Measurements from ENCODE around the gene DLEC1.
"Not testable (repeated sequence)": the region's sequence is repeated elsewhere in the genome, so short reads cannot be mapped to it uniquely, and the experiment has no call there.

DLEC1 gene

DNA sequence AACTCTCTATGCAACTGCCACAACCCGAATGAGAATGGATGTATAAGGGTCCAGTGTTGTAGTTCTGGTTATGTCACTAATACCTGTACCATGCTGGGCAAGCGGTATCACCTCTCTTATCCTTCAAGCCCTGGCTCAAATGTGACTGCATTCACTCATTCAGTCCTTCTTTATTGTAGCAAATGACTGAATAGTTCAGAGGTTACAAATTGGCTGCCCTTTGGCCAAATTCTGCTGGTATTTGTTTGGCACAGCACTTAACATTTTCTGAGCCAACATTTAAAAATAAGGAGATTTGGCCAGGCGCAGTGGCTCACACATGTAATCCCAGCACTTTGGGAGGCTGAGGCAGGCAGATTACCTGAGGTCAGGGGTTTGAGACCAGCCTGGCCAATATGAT is 47.5 kb downstream of the DLEC1 start:
- Mint-ChIP-seq H3K36me3 (ENCODE audit: insufficient read depth) (peaks cover 26% of the 10 kb centered on the region), H3K4me3 (no peak overlapping the region), H3K9me3 (peaks cover 8% of the 10 kb centered on the region), H3K27me3 (no peaks in the 10 kb centered on the region), H3K4me1 (peaks cover 7% of the 10 kb centered on the region), H3K27ac (ENCODE audit: low read depth) (no peak overlapping the region)
- DNase-seq (ENCODE audit: low spot score in 2 of 2) (no peak), ATAC-seq (replicated peaks; ENCODE audit: extremely low read depth, poor library complexity, severe bottlenecking) (no peak)

DNA sequence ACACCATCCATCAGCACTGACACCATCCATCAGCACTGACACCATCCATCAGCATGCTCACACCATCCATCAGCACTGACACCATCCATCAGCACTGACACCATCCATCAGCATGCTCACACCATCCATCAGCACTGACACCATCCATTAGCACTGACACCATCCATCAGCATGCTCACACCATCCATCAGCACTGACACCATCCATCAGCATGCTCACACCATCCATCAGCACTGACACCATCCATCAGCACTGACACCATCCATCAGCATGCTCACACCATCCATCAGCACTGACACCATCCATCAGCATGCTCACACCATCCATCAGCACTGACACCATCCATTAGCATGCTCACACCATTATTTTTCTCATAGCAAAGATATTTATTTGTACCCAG is 48.3 kb downstream of the DLEC1 start:
- not testable (repeated sequence) for H3K9me3 Mint-ChIP-seq; ATAC-seq (replicated peaks; ENCODE audit: extremely low read depth, poor library complexity, severe bottlenecking); H3K4me3 Mint-ChIP-seq; H3K4me1 Mint-ChIP-seq; DNase-seq (ENCODE audit: low spot score in 2 of 2); H3K27me3 Mint-ChIP-seq; H3K27ac Mint-ChIP-seq (ENCODE audit: low read depth)
- H3K36me3 Mint-ChIP-seq (ENCODE audit: insufficient read depth): peaks cover 26% of the 10 kb centered on the region

DNA sequence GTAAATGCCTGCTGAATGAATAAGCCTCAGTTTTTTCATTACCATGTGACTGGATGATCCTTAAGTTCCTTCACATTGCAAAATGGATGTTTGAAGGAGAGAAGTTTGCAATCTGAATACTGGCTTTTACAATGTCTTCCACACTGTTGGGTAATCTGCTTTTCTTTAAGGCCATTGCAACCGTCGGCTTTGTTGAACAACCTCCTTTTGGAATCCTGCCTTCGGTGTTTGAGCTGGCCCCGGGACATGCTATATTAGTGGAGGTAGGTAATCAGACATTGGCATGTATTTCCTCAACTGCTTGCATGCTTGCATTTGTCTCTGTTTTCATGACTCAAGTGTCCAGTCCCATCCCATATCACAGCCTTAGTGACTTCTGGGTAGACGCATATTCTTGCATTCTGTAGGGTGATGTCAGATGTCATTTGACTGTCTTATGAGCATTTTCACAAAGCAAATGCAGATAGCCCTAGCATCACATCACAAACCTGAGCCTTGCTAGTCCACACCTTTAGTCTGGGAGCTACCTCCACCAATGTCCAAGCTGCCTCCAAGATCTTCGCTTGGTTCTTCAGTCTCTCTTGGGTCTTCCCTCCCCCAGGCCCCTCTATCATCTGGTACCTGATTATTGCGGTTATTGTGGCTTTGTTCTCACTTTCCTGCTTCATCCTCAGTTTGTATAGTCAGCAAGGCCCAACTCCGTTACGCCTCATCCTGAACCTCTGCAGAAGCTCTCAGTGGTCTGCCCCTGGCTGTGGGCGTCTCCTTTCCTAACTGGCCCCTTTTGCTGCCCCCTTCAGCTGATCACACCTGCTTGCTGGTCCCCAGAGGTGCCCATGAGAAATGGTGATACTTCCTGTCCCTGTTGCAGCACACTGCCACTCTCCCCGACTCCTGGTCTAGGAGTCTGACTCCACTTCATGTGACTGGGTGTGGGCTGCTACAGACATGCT is 49.4 kb downstream of the DLEC1 start:
- H3K9me3 Mint-ChIP-seq: peaks cover 8% of the 10 kb centered on the region
- peaks cover 16% of the 10 kb centered on the region for H3K36me3 Mint-ChIP-seq (ENCODE audit: insufficient read depth)
- H3K4me1 Mint-ChIP-seq: peaks cover 7% of the 10 kb centered on the region
- ATAC-seq (replicated peaks; ENCODE audit: extremely low read depth, poor library complexity, severe bottlenecking): no peak
- DNase-seq (ENCODE audit: low spot score in 2 of 2): no peak
- no peak overlapping the region for H3K27ac Mint-ChIP-seq (ENCODE audit: low read depth)
- H3K4me3 Mint-ChIP-seq: no peak overlapping the region
- no peaks in the 10 kb centered on the region for H3K27me3 Mint-ChIP-seq

DNA sequence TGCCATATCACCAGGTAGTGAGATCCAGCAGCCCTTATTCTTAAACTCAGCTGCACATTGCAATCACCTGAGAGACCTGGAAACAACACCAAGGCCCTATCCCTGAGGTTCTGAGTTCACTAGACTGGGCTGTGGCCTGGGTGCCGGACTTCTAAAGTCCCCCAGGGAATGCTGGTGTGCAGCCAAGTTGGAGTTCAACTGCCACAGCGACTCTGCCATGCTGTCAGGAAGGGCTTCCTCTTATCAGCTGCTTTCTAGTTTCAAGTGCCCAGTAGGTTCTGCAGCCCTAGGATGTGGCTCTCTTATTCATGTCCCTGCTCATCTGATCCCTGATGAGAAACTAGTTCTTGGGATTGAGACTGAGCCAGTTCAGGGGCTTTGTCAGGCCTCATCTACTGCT is 50.2 kb downstream of the DLEC1 start:
- Mint-ChIP-seq H3K4me1 (peaks cover 7% of the 10 kb centered on the region), H3K9me3 (peaks cover 5% of the 10 kb centered on the region), H3K27ac (ENCODE audit: low read depth) (no peak overlapping the region), H3K36me3 (ENCODE audit: insufficient read depth) (peaks cover 9% of the 10 kb centered on the region), H3K27me3 (no peaks in the 10 kb centered on the region), H3K4me3 (no peak overlapping the region)
- no peak for DNase-seq (ENCODE audit: low spot score in 2 of 2)
- no peak for ATAC-seq (replicated peaks; ENCODE audit: extremely low read depth, poor library complexity, severe bottlenecking)

DNA sequence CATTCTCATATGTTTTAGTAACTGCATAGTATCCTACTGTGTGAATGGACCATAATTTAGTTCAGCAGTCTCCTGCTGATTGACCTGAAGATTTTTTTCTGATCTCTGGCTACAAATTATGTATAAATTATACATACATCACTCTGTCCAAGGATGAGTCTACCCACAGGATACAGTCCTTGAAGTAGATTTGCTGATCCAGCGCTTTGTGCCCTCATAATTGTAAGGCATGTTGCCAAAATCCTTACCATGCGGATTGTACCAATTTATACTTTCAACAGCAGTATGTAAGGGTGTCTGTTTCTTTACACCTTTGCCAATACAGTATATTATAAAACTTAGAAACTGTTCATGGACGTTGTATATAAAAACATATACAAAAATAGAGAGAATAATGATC is 51.4 kb downstream of the DLEC1 start:
- Mint-ChIP-seq H3K4me3 (no peak overlapping the region), H3K27ac (ENCODE audit: low read depth) (no peak overlapping the region), H3K9me3 (no peaks in the 10 kb centered on the region), H3K4me1 (no peaks in the 10 kb centered on the region), H3K27me3 (no peaks in the 10 kb centered on the region), H3K36me3 (ENCODE audit: insufficient read depth) (peaks cover 2% of the 10 kb centered on the region)
- ATAC-seq (replicated peaks; ENCODE audit: extremely low read depth, poor library complexity, severe bottlenecking) (no peak), DNase-seq (ENCODE audit: low spot score in 2 of 2) (no peak)

DNA sequence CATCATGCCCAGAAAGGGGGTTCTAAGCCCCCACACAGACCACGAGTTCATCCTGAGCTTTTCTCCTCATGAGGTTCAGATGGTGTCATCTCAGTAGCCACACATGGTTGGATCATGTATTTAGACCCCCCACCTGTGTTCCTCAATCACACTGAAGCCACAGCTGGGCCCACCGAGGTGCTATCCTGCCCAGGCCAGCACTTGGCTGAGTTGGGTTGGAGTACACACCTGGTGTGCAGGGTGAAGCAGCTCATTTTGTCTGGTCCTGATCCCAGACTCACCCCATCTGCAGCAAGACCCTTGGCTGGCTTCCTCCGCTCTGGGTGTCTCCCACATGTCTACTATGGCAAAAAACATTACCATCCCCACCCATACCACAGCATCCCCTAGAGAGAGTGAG is 56.0 kb downstream of the DLEC1 start:
- no peak for DNase-seq (ENCODE audit: low spot score in 2 of 2)
- Mint-ChIP-seq H3K27ac (ENCODE audit: low read depth) (no peak overlapping the region), H3K4me3 (no peak overlapping the region), H3K9me3 (no peaks in the 10 kb centered on the region), H3K27me3 (peaks cover 27% of the 10 kb centered on the region), H3K36me3 (ENCODE audit: insufficient read depth) (peaks cover 2% of the 10 kb centered on the region), H3K4me1 (no peaks in the 10 kb centered on the region)
- ATAC-seq (replicated peaks; ENCODE audit: extremely low read depth, poor library complexity, severe bottlenecking): no peak

DNA sequence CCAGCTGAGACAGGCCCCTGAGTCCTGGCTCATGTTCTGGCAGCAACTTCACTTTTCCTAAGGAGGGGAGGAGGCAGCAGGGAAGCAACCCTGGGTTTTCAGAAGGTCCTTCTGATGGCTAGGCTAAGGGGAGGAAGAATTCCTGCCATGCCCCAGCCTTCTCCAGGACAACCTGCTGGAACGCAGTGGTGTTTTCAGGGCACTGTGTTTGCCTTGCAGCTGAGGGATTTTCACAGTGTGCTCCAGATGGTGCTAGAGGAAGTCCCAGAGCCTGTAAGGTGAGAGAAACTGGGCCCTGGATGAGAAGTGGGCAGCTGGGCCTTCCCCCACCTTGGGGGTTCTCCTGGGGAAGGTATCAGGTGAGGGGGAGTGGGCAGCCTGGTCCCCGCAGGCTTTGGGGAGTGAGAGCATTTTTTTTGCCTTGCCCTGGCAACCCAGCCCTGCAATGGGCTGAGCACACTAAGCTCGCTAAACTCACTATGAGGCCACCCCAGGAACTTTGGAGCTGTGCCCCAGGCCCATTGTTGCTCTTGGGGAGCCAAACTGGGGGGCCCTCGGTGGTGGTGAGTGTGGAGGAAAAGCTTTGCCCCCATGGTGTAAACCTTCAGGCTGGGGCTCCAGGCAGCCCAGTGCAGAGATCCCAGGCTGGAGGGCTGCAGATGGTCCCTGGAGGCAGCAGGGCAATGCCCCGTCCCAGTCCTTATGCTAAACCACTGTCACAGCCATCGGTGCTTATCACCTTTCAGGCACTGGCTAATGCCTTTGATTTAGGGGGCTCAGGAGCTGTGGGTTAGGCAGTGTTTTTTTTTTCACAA is 56.9 kb downstream of the DLEC1 start:
- DNase-seq (ENCODE audit: low spot score in 2 of 2) (no peak), ATAC-seq (replicated peaks; ENCODE audit: extremely low read depth, poor library complexity, severe bottlenecking) (no peak)
- Mint-ChIP-seq H3K9me3 (no peaks in the 10 kb centered on the region), H3K36me3 (ENCODE audit: insufficient read depth) (peaks cover 2% of the 10 kb centered on the region), H3K27me3 (peaks cover 30% of the 10 kb centered on the region), H3K4me1 (no peaks in the 10 kb centered on the region), H3K27ac (ENCODE audit: low read depth) (no peak overlapping the region), H3K4me3 (no peak overlapping the region)

DNA sequence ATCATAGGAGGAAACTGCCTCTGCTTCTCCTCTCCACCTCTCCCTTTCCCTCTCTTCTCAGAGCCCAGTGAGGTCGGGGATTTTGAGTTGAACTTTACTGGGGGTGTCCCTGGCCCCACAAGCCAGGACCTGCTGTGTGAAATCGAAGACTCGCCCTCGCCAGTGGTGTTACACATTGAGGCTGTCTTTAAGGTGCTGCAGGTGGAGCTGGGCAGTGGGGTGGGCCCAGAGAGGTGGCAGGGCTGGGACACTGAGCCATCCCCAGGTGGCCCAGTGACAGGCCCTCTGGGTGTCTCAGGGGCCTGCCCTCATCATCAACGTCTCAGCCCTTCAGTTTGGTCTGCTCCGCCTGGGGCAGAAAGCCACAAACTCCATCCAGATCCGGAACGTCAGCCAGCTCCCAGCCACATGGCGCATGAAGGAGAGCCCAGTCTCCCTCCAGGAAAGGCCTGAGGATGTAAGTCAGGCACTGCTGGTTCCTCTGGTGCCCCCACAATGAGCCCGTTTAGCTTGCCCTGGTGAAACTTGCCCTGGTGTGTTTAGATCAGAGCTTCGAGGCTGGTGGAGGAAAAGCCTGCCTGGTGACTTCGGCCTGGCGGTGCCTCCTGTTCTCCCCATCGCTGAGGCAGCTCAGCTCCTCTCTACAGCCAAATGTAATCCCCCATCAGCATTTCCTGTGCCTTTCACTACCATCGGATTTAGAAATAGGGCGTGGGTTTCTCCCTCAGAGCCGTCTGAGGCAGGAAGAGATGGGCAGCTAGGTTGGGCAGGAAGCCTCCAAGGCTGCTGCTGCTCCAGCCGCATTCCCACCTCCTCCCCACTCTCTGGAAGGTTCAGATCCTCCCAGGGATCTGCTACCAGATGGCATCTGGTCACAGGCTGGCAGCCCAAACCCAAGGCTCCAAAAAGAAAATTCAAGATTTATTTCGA is 58.7 kb downstream of the DLEC1 start:
- no peak for ATAC-seq (replicated peaks; ENCODE audit: extremely low read depth, poor library complexity, severe bottlenecking)
- no peak overlapping the region for H3K4me3 Mint-ChIP-seq
- H3K9me3 Mint-ChIP-seq: no peaks in the 10 kb centered on the region
- H3K4me1 Mint-ChIP-seq: no peaks in the 10 kb centered on the region
- peaks cover 2% of the 10 kb centered on the region for H3K36me3 Mint-ChIP-seq (ENCODE audit: insufficient read depth)
- no peak overlapping the region for H3K27ac Mint-ChIP-seq (ENCODE audit: low read depth)
- peaks cover 30% of the 10 kb centered on the region for H3K27me3 Mint-ChIP-seq
- no peak for DNase-seq (ENCODE audit: low spot score in 2 of 2)

DNA sequence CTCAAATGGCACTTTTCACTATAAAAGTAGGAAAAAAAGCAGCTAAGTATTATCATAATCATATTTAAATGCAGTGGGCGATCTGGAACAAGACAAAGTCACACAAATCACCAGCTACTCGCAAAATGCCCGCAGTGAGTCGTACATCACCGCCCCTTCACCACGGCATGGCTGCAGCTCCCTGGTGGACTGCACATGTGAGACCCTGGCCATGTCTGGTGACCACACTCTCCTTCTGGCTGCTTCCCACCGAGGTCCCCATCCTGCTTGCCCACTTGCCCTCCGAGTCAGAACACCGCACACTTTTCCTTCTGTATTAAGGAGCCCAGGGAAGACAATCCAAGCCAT is 59.3 kb downstream of the DLEC1 start:
- no peaks in the 10 kb centered on the region for H3K9me3 Mint-ChIP-seq
- H3K27ac Mint-ChIP-seq (ENCODE audit: low read depth): no peak overlapping the region
- no peaks in the 10 kb centered on the region for H3K4me1 Mint-ChIP-seq
- peaks cover 30% of the 10 kb centered on the region for H3K27me3 Mint-ChIP-seq
- H3K4me3 Mint-ChIP-seq: no peak overlapping the region
- peaks cover 2% of the 10 kb centered on the region for H3K36me3 Mint-ChIP-seq (ENCODE audit: insufficient read depth)
- no peak for ATAC-seq (replicated peaks; ENCODE audit: extremely low read depth, poor library complexity, severe bottlenecking)
- no peak for DNase-seq (ENCODE audit: low spot score in 2 of 2)

DNA sequence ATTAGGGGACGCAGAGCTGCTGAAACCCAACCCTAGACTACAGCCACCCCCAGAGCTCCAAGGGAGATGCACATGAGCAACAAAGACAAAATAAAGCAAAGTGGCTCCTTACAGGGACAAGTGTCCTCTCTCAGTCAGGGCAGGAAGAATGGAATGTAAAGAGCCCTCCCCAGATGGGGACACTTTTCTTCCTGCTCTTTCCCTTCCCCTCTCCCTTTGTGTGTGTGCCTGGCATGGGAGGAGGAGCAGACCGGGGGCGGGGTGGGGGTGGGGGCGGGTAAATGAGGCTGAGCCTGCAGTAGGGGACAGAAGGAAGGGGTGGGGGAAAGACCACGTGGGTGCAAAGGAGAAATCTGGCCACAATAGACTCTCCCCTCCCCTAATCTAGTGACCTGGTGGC is 60.5 kb downstream of the DLEC1 start:
- H3K27ac Mint-ChIP-seq (ENCODE audit: low read depth): no peak overlapping the region

DNA sequence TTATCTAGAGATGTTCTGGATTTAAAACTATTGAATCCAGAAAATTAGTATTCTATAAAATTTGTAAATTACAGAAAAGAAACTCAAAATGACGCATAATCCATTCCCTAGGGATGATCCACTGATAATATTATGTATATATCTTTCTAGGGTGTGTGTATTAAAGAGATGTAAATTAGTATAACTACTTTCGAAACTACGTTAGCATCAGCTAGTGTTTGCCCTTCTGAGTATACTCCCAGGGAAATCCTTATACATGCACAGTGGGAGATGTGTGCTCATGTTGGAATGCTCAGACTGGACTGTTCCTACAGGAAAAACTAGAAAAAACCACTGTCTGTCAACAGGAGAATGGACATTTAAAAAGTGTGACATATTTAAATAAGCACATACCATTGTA is 61.5 kb downstream of the DLEC1 start:
- Mint-ChIP-seq H3K9me3 (peaks cover 2% of the 10 kb centered on the region), H3K36me3 (ENCODE audit: insufficient read depth) (no peaks in the 10 kb centered on the region)
- no peak for ATAC-seq (replicated peaks; ENCODE audit: extremely low read depth, poor library complexity, severe bottlenecking)

More for the DNA sequence above, 60.5 kb downstream of the DLEC1 start:
- Mint-ChIP-seq H3K4me1 (no peaks in the 10 kb centered on the region), H3K4me3 (no peak overlapping the region), H3K9me3 (no peaks in the 10 kb centered on the region), H3K36me3 (ENCODE audit: insufficient read depth) (peaks cover 2% of the 10 kb centered on the region), H3K27me3 (peaks cover 30% of the 10 kb centered on the region)
- no peak for ATAC-seq (replicated peaks; ENCODE audit: extremely low read depth, poor library complexity, severe bottlenecking)
- DNase-seq (ENCODE audit: low spot score in 2 of 2): no peak

DNA sequence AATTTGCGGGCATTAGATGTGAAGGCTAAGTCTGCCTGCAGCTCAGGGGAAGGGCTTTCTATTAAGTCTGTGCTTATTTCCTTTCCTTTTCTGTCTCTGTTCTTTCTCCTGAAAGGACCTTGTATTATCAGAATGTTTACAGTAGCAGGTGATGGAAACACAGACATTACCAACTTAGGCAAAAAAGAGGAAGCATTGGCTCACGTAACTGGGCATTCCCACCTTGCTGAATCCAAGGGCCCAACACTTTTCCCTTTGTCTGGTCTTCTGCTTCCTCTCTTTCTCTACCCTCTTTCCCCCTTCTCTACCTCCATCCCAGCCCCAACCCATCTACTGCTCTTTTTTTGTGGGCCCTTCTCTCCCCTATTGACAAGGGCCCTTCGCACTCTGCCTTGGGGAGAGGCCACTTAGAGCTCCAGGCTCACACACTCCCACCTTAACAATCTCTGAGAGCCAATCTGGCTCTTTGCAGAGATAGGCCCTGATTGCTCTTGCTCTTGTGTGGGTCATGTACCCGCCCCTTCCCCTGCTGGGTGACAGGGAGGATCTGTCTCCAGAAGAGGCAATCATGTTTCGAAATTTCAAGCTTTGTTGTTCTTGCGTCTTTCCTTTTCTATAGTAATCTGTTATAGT is 62.9 kb downstream of the DLEC1 start:
- Mint-ChIP-seq H3K9me3 (peaks cover 6% of the 10 kb centered on the region), H3K4me1 (no peaks in the 10 kb centered on the region), H3K27ac (ENCODE audit: low read depth) (no peak overlapping the region), H3K4me3 (no peak overlapping the region), H3K27me3 (peaks cover 45% of the 10 kb centered on the region), H3K36me3 (ENCODE audit: insufficient read depth) (no peaks in the 10 kb centered on the region)
- ATAC-seq (replicated peaks; ENCODE audit: extremely low read depth, poor library complexity, severe bottlenecking) (no peak), DNase-seq (ENCODE audit: low spot score in 2 of 2) (no peak)

More for the DNA sequence above, 61.5 kb downstream of the DLEC1 start:
- no peak for DNase-seq (ENCODE audit: low spot score in 2 of 2)
- H3K27ac Mint-ChIP-seq (ENCODE audit: low read depth): no peak overlapping the region
- no peaks in the 10 kb centered on the region for H3K4me1 Mint-ChIP-seq
- H3K27me3 Mint-ChIP-seq: peaks cover 39% of the 10 kb centered on the region
- H3K4me3 Mint-ChIP-seq: no peak overlapping the region
